SJCRH30 (cell line): ENCODE data around the gene RGPD3. TPM values are rescaled to one million over a fixed set of nuclear protein-coding genes. Genes with fewer than 3 reads are reported as not detected.

Source experiments
- total RNA-seq: library from RNA; depleted of rRNA; stranded (reverse); fragments of >200 nt; shearing (Covaris generic); gene quantifications from 2 replicates; pipeline ENCODE4 v1.2.3, GENCODE V29; 2014; rRNA removed

RGPD3 gene
- total RNA-seq, 1 experiment from 2014 or later = not detected

Other genes with a start within 250 kb of the RGPD3 start
- gene CD8B2, start 19.0 kb upstream of the RGPD3 start, total RNA-seq = not detected in 2 replicates